ENCODE results near the gene IGFBP3. TPM values are rescaled to one million over a fixed set of nuclear protein-coding genes. Genes with fewer than 3 reads are reported as not detected.

IGFBP3 gene
- total and polyA plus RNA-seq, 2 donors (not counting 1 experiment from before 2014, with no cell fraction given), result 8.9 to 227 TPM

- Histone ChIP-seq H3K9ac (ENCODE audit: insufficient read depth, low read length) (peak overlapping the region; percentile 14), H2AFZ (ENCODE audit: low read length) (peak overlapping the region; percentile 79), H3K36me3 (ENCODE audit: control insufficient read depth, insufficient read depth, low read length) (no peaks in the 10 kb centered on the region), H3K4me3 (replicated peaks in 1 of 4; ENCODE audit: control extremely low read depth in 1 of 4, insufficient read depth in 1 of 4, low read depth in 3 of 4, low read length in 4 of 4) (peak overlapping the region; percentile 18 to 64 (median 47)), H3K27ac (ENCODE audit: insufficient read depth, low read length) (peak overlapping the region; percentile 22), H3K79me2 (ENCODE audit: control insufficient read depth, insufficient read depth, low read length) (no peaks in the 10 kb centered on the region), H3K9me3 (ENCODE audit: control insufficient read depth, insufficient read depth, low read depth, low read length) (no peaks in the 10 kb centered on the region), H3K27me3 (ENCODE audit: control insufficient read depth, insufficient read depth, low read length) (peaks cover 24% of the 10 kb centered on the region), H4K20me1 (ENCODE audit: control insufficient read depth, extremely low read depth, insufficient read depth, low read length) (no peaks in the 10 kb centered on the region), H3K4me1 (ENCODE audit: control insufficient read depth, extremely low read depth, insufficient read depth, low read length) (peaks cover 13% of the 10 kb centered on the region), H3K4me2 (ENCODE audit: extremely low read depth, insufficient read depth, low read length) (peak overlapping the region; percentile 81)
- TF ChIP-seq, protein P1, sequence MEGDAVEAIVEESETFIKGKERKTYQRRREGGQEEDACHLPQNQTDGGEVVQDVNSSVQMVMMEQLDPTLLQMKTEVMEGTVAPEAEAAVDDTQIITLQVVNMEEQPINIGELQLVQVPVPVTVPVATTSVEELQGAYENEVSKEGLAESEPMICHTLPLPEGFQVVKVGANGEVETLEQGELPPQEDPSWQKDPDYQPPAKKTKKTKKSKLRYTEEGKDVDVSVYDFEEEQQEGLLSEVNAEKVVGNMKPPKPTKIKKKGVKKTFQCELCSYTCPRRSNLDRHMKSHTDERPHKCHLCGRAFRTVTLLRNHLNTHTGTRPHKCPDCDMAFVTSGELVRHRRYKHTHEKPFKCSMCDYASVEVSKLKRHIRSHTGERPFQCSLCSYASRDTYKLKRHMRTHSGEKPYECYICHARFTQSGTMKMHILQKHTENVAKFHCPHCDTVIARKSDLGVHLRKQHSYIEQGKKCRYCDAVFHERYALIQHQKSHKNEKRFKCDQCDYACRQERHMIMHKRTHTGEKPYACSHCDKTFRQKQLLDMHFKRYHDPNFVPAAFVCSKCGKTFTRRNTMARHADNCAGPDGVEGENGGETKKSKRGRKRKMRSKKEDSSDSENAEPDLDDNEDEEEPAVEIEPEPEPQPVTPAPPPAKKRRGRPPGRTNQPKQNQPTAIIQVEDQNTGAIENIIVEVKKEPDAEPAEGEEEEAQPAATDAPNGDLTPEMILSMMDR (conservative IDR thresholded peaks at IDR 0.05 in 1 of 2, IDR thresholded peaks at IDR 0.05 in 1 of 2; ENCODE audit: low read depth in 1 of 2, low read length in 2 of 2), result no peak
- TF ChIP-seq EZH2 (IDR thresholded peaks at IDR 0.05; ENCODE audit: low read length, missing control alignments), result no peak
- DNase-seq (ENCODE audit: low read depth in 2 of 2), result peak; percentile 33 to 37
Observed at GRCh38 chr7:45922810-45923209, 1.7 kb upstream of the IGFBP3 start.

DNA sequence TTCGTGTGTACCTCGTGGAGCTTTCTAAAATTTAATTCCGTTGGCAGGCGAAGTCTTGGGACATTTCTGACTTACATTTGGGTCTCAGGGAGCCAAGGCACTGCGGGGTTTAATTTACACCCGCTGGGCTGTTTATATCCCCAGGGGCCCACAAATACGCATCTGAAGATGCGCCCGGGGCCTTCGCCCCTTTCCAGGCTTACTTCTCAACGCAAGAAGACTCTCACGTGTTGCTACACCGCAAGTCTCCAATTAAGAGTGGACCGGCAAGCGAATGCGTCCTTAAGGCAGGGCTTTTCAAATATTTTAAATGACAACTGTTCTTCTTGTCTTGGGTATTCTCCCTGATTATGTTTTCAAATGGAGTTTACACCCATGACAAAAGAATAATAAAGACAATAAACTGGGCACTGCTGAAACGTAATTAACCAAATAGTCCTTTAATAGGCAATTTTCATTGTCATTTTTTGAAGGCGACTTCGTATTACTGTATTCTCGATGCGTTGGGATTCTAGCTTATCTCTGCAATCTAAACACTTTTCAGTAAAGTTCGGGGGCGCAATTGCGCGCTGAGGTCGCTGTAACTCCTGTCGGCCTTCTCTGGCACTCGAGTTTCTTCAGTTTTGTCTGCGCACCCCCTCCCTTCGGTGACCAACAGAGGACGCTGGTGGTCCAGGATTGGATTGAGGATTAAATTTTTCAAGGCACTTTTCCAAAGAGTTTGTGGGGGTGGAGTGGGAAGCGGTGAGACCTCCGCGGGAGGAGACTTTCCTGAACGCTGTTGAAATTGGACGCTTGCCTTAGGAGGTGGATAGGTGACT, 837 bp upstream of the IGFBP3 start:
- Histone ChIP-seq H3K9me3 (ENCODE audit: control insufficient read depth, insufficient read depth, low read depth, low read length) (no peaks in the 10 kb centered on the region), H3K36me3 (ENCODE audit: control insufficient read depth, insufficient read depth, low read length) (no peaks in the 10 kb centered on the region), H3K27ac (ENCODE audit: insufficient read depth, low read length) (no peak overlapping the region), H4K20me1 (ENCODE audit: control insufficient read depth, extremely low read depth, insufficient read depth, low read length) (no peaks in the 10 kb centered on the region), H2AFZ (ENCODE audit: low read length) (peak overlapping the region; percentile 43), H3K4me3 (replicated peaks in 1 of 4; ENCODE audit: control extremely low read depth in 1 of 4, insufficient read depth in 1 of 4, low read depth in 3 of 4, low read length in 4 of 4) (peak overlapping the region; percentile 33 to 64 (median 54)), H3K27me3 (ENCODE audit: control insufficient read depth, insufficient read depth, low read length) (peaks cover 25% of the 10 kb centered on the region), H3K9ac (ENCODE audit: insufficient read depth, low read length) (no peak overlapping the region), H3K79me2 (ENCODE audit: control insufficient read depth, insufficient read depth, low read length) (no peaks in the 10 kb centered on the region), H3K4me2 (ENCODE audit: extremely low read depth, insufficient read depth, low read length) (peak overlapping the region; percentile 81), H3K4me1 (ENCODE audit: control insufficient read depth, extremely low read depth, insufficient read depth, low read length) (peaks cover 13% of the 10 kb centered on the region)
- peak; percentile 67 to 80 for DNase-seq (ENCODE audit: low read depth in 2 of 2)
- TF ChIP-seq, protein P1 (conservative IDR thresholded peaks at IDR 0.05 in 1 of 2, IDR thresholded peaks at IDR 0.05 in 1 of 2; ENCODE audit: low read depth in 1 of 2, low read length in 2 of 2), result peak; percentile 99
- TF ChIP-seq EZH2 (IDR thresholded peaks at IDR 0.05; ENCODE audit: low read length, missing control alignments), result no peak

GRCh38 chr7:45921381-45921698, 268 bp upstream of the IGFBP3 start:
- no peak overlapping the region for H2AFZ ChIP-seq (ENCODE audit: low read length)
- H3K27ac ChIP-seq (ENCODE audit: insufficient read depth, low read length), result no peak overlapping the region
- H3K9ac ChIP-seq (ENCODE audit: insufficient read depth, low read length), result no peak overlapping the region

More at GRCh38 chr7:45921381-45921698, 268 bp upstream of the IGFBP3 start:
- Histone ChIP-seq H3K36me3 (ENCODE audit: control insufficient read depth, insufficient read depth, low read length) (no peaks in the 10 kb centered on the region), H3K4me3 (replicated peaks in 1 of 4; ENCODE audit: control extremely low read depth in 1 of 4, insufficient read depth in 1 of 4, low read depth in 3 of 4, low read length in 4 of 4) (peak overlapping the region; percentile 33 to 64 (median 54)), H4K20me1 (ENCODE audit: control insufficient read depth, extremely low read depth, insufficient read depth, low read length) (no peaks in the 10 kb centered on the region), H3K27me3 (ENCODE audit: control insufficient read depth, insufficient read depth, low read length) (peaks cover 25% of the 10 kb centered on the region), H3K4me1 (ENCODE audit: control insufficient read depth, extremely low read depth, insufficient read depth, low read length) (peaks cover 13% of the 10 kb centered on the region), H3K4me2 (ENCODE audit: extremely low read depth, insufficient read depth, low read length) (peak overlapping the region; percentile 81), H3K9me3 (ENCODE audit: control insufficient read depth, insufficient read depth, low read depth, low read length) (no peaks in the 10 kb centered on the region), H3K79me2 (ENCODE audit: control insufficient read depth, insufficient read depth, low read length) (no peaks in the 10 kb centered on the region)
- TF ChIP-seq, protein P1 (conservative IDR thresholded peaks at IDR 0.05 in 1 of 2, IDR thresholded peaks at IDR 0.05 in 1 of 2; ENCODE audit: low read depth in 1 of 2, low read length in 2 of 2), result no peak
- TF ChIP-seq EZH2 (IDR thresholded peaks at IDR 0.05; ENCODE audit: low read length, missing control alignments), result no peak
- no peak for DNase-seq (ENCODE audit: low read depth in 2 of 2)
